IPS-18a (cell line): ENCODE measurements around the gene CLSTN2.

ENCODE experiments used
- H3K27ac ChIP-seq: one replicate; pipeline ENCODE4 v1.5.1; 2013; ENCODE audit warnings: low read length
- H3K27me3 ChIP-seq: one replicate; pipeline ENCODE4 v1.6.1; 2013; ENCODE audit warnings: mild to moderate bottlenecking, low read length; ENCODE audit not compliant: control insufficient read depth, insufficient read depth
- H3K36me3 ChIP-seq: one replicate; pipeline ENCODE4 v1.6.1; 2013; ENCODE audit warnings: low read depth, low read length; ENCODE audit not compliant: control insufficient read depth
- H3K4me1 ChIP-seq: one replicate; pipeline ENCODE4 v1.6.1; 2013; ENCODE audit warnings: low read depth, low read length; ENCODE audit not compliant: control insufficient read depth
- H3K4me3 ChIP-seq: one replicate; pipeline ENCODE4 v1.5.1; 2013; ENCODE audit warnings: low read length
- H3K9ac ChIP-seq: one replicate; pipeline ENCODE4 v1.6.1; 2013; ENCODE audit warnings: mild to moderate bottlenecking, low read length, moderate library complexity
- H3K9me3 ChIP-seq: one replicate; pipeline ENCODE4 v1.6.1; 2013; ENCODE audit warnings: low read depth, low read length; ENCODE audit not compliant: control insufficient read depth

The CLSTN2 gene

DNA sequence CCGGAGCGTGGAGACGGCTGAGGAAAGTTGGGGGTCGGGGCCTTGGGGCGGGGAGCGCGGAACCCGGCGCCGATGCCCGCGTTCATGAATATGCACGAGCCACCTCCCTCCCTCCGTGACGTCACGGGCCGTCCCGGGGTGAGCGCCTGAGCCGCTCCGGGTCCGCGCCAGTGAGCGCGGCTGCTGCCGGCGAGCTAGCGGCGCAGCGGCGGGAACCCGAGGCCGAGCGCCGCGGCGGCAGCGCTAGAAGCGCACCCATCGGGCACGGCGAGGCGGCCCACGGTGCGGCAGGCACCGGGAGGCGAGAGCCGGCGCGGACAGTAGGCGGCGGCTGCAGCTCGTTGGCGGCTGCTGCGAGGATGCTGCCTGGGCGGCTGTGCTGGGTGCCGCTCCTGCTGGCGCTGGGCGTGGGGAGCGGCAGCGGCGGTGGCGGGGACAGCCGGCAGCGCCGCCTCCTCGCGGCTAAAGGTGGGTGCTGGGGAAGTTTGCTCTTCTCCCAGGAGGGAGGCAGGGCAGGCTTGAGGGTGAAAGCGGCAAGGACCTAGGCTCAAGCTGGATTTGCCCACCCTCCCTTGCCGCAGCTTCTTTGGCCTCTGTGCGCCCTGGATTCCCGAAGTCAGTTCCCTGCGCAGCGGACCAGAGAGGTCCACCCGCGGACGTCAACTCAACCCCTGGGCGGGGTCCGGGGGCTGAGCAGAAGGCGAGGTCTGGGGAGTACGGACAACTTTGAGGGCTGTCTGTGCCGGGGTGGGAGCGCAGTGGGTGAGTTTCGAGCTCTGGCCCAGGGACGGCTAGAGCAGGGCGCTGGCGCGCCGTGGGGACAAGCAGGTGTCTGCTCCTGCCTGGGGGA, at the start of gene CLSTN2:
Gene CLSTN2 (plus strand): TSS at position 170 of the 850 bp plus-strand sequence.
- peak within 1 kb of the TSS; percentile 70 for H3K4me3 ChIP-seq
- no peak within 1 kb of the TSS for H3K27ac ChIP-seq

DNA sequence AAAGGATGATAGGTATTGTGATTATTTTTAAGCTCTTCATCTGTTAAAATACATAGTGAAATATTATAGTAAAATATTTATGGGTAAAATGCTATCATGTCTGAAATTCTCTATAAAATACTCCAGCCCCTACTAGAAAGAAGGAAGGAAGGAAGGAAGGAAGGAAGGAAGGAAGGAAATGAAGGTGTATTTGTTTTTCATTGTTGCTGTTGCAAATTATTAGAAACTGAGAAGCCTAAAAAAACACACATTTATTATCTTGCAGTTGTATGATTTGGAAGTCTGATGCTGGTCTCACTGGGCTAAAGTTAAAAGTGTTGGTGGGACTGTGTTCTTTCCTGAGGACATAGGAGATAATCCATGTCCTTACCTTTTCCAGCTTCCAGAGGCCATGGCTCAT, 47.6 kb upstream of the CLSTN2 start:
- no peak overlapping the region for H3K4me3 ChIP-seq
- H3K4me1 ChIP-seq, result no peaks in the 10 kb centered on the region
- H3K27ac ChIP-seq, result no peak overlapping the region
- H3K9ac ChIP-seq, result no peak overlapping the region
- no peaks in the 10 kb centered on the region for H3K36me3 ChIP-seq
- no peaks in the 10 kb centered on the region for H3K9me3 ChIP-seq
- H3K27me3 ChIP-seq, result no peaks in the 10 kb centered on the region

More for the DNA sequence above, at the start of gene CLSTN2:
- no peaks in the 10 kb centered on the region for H3K4me1 ChIP-seq
- H3K9me3 ChIP-seq, result no peaks in the 10 kb centered on the region
- peaks cover 37% of the 10 kb centered on the region for H3K27me3 ChIP-seq
- no peaks in the 10 kb centered on the region for H3K36me3 ChIP-seq
- no peak within 1 kb of the TSS for H3K9ac ChIP-seq

DNA sequence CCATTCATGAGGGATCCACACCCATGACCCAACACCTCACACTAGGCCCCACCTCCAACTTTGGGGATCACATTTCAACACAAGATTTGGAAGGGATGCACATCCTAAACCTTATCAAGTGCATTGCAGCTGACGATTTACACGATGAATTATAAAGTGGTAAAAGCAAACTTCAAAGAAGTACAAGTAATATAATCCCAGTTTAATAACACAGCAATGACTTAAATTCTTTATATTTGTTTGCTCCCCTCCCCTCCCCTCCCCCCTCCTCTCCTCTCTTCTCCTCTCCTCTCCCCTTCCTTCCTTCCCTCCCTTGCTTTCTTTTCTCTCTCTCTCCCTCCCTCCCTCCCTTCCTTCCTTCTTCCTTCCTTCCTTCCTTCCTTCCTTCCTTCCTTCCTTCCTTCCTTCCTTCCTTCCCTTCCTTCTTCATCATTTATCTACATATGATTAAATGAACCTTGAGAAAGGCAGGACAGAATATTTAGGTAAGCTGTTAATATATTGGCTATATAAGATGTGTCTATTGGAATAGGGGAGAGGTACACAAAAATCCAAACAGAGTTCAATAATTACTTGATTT, 46.3 kb upstream of the CLSTN2 start:
- no peaks in the 10 kb centered on the region for H3K27me3 ChIP-seq
- no peaks in the 10 kb centered on the region for H3K9me3 ChIP-seq
- no peaks in the 10 kb centered on the region for H3K36me3 ChIP-seq
- no peak overlapping the region for H3K9ac ChIP-seq
- no peaks in the 10 kb centered on the region for H3K4me1 ChIP-seq
- no peak overlapping the region for H3K4me3 ChIP-seq
- H3K27ac ChIP-seq, result no peak overlapping the region

DNA sequence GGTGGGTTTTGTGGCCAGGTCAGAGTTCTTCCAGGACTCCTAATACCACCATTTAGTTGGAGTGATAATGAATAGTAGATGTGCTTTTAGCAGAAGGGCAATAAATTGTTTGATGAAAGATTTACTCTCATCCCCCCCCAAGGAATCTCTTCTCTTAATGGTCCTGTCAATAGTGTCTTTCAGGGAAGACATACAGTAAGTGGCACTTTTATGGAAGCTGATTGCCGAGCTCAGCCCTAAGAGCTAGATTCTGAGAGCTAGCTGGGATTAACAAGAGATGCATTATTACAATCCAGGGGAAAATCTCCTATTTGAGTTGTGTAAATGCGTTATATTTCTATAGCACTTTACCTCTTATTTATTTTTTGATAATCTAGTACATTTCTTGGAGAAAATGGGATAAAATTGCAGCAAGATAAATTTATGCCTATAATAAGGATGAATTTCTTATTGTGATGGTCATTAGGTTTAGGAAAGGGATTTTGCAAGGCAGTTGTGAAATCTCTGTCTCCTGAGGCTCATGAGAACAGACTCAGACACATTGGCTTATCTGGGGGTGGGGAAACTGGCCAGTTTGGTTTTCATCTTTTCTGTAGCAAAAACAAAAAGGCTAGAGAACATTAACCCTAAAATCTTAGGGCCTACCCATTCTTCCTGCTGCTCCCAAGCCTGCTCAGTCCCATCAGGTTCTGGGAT, 41.6 kb upstream of the CLSTN2 start:
- no peak overlapping the region for H3K9ac ChIP-seq
- no peak overlapping the region for H3K4me3 ChIP-seq
- no peak overlapping the region for H3K27ac ChIP-seq
- H3K27me3 ChIP-seq, result no peaks in the 10 kb centered on the region
- no peaks in the 10 kb centered on the region for H3K9me3 ChIP-seq
- no peaks in the 10 kb centered on the region for H3K4me1 ChIP-seq
- no peaks in the 10 kb centered on the region for H3K36me3 ChIP-seq

DNA sequence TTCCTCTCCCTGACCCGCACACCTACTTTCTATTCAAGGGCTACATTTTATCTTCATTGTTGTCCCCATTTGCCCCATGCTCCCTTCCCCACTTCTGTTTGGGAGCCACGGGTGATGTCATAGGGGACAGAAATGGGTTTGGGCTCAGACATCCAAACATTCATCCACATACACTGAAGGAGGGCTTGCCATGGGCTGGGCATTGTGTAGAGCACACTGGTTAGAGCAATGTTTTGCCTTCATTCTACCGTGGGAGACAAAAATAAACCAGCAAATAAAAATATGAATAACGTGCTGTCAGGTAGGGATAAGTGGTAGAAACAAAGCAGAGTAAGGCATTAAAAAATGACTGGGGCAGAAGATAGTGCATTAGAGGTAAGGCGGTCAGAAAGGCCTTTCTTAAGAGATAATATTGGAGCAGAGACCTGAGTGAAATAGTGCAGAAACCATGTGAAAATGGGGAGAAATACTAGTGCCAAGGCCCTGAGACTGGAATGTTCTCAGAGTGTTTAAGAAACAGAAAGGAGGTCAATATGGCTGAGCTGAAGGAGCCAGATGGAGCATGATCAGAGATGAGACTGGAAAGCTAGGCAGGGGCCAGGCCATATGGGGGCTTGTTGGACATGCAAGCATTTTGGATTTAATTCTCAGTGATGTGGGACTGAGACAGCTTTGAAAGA, 40.9 kb upstream of the CLSTN2 start:
- no peaks in the 10 kb centered on the region for H3K27me3 ChIP-seq
- H3K4me3 ChIP-seq, result no peak overlapping the region
- H3K4me1 ChIP-seq, result no peaks in the 10 kb centered on the region
- no peak overlapping the region for H3K27ac ChIP-seq
- no peaks in the 10 kb centered on the region for H3K9me3 ChIP-seq
- no peaks in the 10 kb centered on the region for H3K36me3 ChIP-seq
- no peak overlapping the region for H3K9ac ChIP-seq

DNA sequence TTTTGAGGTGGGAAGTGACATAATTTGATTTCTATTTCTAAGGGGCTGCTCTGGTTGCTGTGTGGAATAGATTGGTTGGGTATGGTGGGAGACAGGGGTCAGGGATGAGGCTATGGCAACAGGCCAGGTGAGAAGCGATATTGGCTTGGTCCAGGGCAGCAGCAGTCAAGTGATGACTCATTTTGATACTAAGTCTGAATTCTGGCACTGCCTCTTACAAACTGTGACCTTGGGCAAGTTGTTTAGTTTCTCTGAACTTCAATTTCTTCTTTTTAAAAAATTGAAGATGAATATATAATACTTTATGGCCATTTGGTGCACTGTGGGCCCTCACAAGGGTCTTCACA, 40.4 kb upstream of the CLSTN2 start:
- Histone ChIP-seq H3K4me1 (no peaks in the 10 kb centered on the region), H3K4me3 (no peak overlapping the region), H3K27ac (no peak overlapping the region), H3K27me3 (no peaks in the 10 kb centered on the region), H3K9me3 (no peaks in the 10 kb centered on the region), H3K36me3 (no peaks in the 10 kb centered on the region), H3K9ac (no peak overlapping the region)

DNA sequence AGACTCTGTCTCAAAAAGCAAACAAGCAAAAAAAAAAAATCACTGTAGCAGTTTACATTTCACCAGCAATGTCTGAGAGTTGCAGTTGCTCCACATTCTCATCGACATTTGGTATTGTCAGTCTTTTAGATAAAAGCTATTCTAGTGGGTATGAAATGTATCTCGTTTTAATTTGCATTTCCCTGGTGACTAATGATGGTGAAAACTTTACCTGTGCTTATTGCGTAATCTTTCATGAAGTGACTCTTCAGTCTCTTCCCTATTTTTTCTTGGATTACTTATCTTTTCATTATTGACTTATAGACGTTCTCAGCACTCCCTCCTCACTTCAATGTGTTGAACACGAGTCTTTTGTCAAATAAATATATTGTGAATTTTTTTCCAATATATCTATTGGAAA, 37.2 kb upstream of the CLSTN2 start:
- Histone ChIP-seq H3K9ac (no peak overlapping the region), H3K9me3 (no peaks in the 10 kb centered on the region), H3K36me3 (no peaks in the 10 kb centered on the region), H3K4me3 (no peak overlapping the region), H3K27ac (no peak overlapping the region), H3K4me1 (no peaks in the 10 kb centered on the region), H3K27me3 (no peaks in the 10 kb centered on the region)

DNA sequence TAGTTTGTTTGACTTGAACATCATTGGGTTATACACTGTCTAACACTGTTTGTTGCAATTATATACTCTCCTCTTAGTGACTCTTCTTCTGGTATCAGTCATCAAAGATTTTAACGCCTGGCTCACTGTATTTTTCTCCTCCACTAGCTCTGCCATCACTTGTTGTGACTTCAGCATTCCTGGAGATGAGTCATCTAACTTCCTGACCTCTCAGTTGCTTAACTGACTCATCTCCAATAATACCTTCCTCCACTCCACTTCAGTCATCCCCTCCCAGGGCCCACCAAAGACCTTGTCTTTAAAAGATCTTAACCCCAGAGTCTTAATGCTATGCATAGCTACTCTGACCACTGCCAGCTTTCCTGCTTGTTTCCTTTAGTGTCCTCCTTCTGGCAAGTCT, 28.6 kb upstream of the CLSTN2 start:
- H3K4me3 ChIP-seq, result no peak overlapping the region
- no peaks in the 10 kb centered on the region for H3K27me3 ChIP-seq
- peaks cover 3% of the 10 kb centered on the region for H3K4me1 ChIP-seq

DNA sequence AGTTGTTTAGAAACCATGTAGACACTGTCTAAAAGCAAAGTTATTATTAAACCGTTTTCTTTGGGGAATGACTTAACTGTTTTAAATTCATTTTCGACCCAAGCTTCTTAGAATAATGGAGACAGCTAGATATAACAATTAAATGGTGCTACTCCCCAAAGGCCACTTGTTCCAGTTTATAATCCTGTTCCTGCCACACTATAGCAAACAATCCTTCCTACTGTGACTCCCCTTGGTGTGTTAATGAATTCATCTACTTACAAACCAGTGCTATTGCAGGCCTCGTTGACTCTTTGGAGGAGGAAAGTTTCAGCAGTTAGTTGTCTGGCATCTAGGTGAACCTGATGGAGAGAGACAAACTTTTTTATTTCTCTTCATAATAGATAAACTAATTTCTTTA, 25.2 kb upstream of the CLSTN2 start:
- H3K36me3 ChIP-seq, result no peaks in the 10 kb centered on the region
- no peaks in the 10 kb centered on the region for H3K27me3 ChIP-seq
- H3K27ac ChIP-seq, result no peak overlapping the region
- H3K4me3 ChIP-seq, result no peak overlapping the region
- peaks cover 3% of the 10 kb centered on the region for H3K4me1 ChIP-seq
- H3K9ac ChIP-seq, result no peak overlapping the region
- H3K9me3 ChIP-seq, result no peaks in the 10 kb centered on the region

More for the DNA sequence above, 28.6 kb upstream of the CLSTN2 start:
- Histone ChIP-seq H3K36me3 (no peaks in the 10 kb centered on the region), H3K9me3 (no peaks in the 10 kb centered on the region), H3K27ac (no peak overlapping the region), H3K9ac (no peak overlapping the region)

DNA sequence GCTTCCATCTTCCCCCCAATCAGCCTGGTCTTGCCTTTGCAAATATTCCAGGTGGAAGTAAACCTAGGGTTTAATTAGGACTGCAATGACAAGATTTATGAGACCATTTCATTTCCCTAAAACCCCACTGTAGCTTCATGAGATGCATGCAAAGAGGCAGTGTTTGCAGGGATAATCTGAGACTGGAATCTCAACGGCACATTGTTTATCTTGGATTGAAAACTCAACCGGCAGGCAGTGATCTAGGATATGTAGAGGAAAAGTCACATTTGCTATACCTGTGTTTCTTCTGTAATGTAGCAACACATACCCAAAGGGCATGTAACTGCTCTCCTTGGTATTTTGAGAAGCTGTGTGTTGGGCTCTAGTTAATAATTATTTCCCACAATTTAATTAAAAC, 18.7 kb upstream of the CLSTN2 start:
- no peaks in the 10 kb centered on the region for H3K4me1 ChIP-seq
- H3K4me3 ChIP-seq, result no peak overlapping the region
- no peak overlapping the region for H3K9ac ChIP-seq
- H3K27ac ChIP-seq, result no peak overlapping the region
- no peaks in the 10 kb centered on the region for H3K9me3 ChIP-seq
- no peaks in the 10 kb centered on the region for H3K36me3 ChIP-seq
- H3K27me3 ChIP-seq, result no peaks in the 10 kb centered on the region

DNA sequence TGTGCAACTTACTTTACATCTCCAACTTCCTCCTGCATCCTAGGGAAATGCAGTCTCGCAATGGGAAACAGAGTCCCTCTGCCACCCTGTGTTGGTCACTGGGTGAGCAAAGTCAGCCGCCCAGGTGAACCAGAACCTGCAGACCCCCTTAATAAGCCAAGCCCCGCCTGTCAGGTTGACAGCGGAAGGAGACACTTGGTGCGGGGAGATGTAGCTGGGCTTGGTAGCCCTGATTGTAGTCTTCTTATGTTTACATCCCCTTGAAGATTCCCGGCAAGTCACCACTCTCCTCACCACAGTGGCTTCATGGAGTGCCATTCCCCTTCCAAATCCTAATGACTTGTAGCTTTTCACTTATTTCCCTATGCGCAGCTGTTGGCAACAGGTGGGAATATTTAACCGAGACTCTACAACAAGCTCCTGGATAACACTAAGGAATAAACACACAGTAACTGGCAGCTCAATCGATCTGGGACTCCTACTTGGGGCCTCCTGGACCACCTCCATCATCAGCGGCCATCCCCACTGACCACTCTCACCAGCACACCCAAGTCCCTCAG, 17.7 kb upstream of the CLSTN2 start:
- Histone ChIP-seq H3K36me3 (no peaks in the 10 kb centered on the region), H3K9me3 (no peaks in the 10 kb centered on the region), H3K9ac (no peak overlapping the region), H3K4me1 (no peaks in the 10 kb centered on the region), H3K4me3 (no peak overlapping the region), H3K27ac (no peak overlapping the region), H3K27me3 (no peaks in the 10 kb centered on the region)
